ENCODE results near the gene FILIP1L. TPM values are rescaled to one million over a fixed set of nuclear protein-coding genes. Genes with fewer than 3 reads are reported as not detected.

Gene FILIP1L
- total RNA-seq, 1 donor from 2014 or later, result 4.5 TPM

GRCh38 chr3:99947356-99947755 is 166.9 kb downstream of the FILIP1L start:
- no peaks in the 10 kb centered on the region for H3K9me3 Mint-ChIP-seq
- DNase-seq (ENCODE audit: low spot score), result no peak
- peaks cover 22% of the 10 kb centered on the region for H3K4me1 Mint-ChIP-seq (ENCODE audit: low read depth)
- H3K27me3 Mint-ChIP-seq (ENCODE audit: low read depth), result no peaks in the 10 kb centered on the region
- no peak overlapping the region for H3K4me3 Mint-ChIP-seq (ENCODE audit: low read depth)
- intact Hi-C loops (cut with micrococcal nuclease), result no loop called here
- H3K27ac Mint-ChIP-seq, result no peak overlapping the region
- no peaks in the 10 kb centered on the region for H3K36me3 Mint-ChIP-seq (ENCODE audit: low read depth)

- Mint-ChIP-seq H3K4me1 (ENCODE audit: low read depth) (peaks cover 14% of the 10 kb centered on the region), H3K27ac (no peak overlapping the region), H3K4me3 (ENCODE audit: low read depth) (no peak overlapping the region), H3K9me3 (no peaks in the 10 kb centered on the region), H3K27me3 (ENCODE audit: low read depth) (no peaks in the 10 kb centered on the region), H3K36me3 (ENCODE audit: low read depth) (no peaks in the 10 kb centered on the region)
- no peak for DNase-seq (ENCODE audit: low spot score)
- intact Hi-C loops (cut with micrococcal nuclease), result no loop called here
Measured at GRCh38 chr3:99945328-99945995, 168.8 kb downstream of the FILIP1L start.

GRCh38 chr3:99943931-99944761 is 170.2 kb downstream of the FILIP1L start:
- DNase-seq (ENCODE audit: low spot score), result no peak
- intact Hi-C loops (cut with micrococcal nuclease), result no loop called here
- no peaks in the 10 kb centered on the region for H3K27me3 Mint-ChIP-seq (ENCODE audit: low read depth)
- no peak overlapping the region for H3K27ac Mint-ChIP-seq
- peaks cover 21% of the 10 kb centered on the region for H3K4me1 Mint-ChIP-seq (ENCODE audit: low read depth)
- no peak overlapping the region for H3K4me3 Mint-ChIP-seq (ENCODE audit: low read depth)
- H3K36me3 Mint-ChIP-seq (ENCODE audit: low read depth), result no peaks in the 10 kb centered on the region
- H3K9me3 Mint-ChIP-seq, result no peaks in the 10 kb centered on the region

- Mint-ChIP-seq H3K4me3 (ENCODE audit: low read depth) (no peak overlapping the region), H3K4me1 (ENCODE audit: low read depth) (peaks cover 37% of the 10 kb centered on the region), H3K9me3 (no peaks in the 10 kb centered on the region), H3K36me3 (ENCODE audit: low read depth) (no peaks in the 10 kb centered on the region), H3K27me3 (ENCODE audit: low read depth) (no peaks in the 10 kb centered on the region), H3K27ac (no peak overlapping the region)
- DNase-seq (ENCODE audit: low spot score), result no peak
- intact Hi-C loops (cut with micrococcal nuclease), result no loop called here
Measured at GRCh38 chr3:99941211-99941610, 173.1 kb downstream of the FILIP1L start.

GRCh38 chr3:99940350-99940749 is 174.0 kb downstream of the FILIP1L start:
- no peak overlapping the region for H3K27ac Mint-ChIP-seq

GRCh38 chr3:99939876-99940275 is 174.4 kb downstream of the FILIP1L start:
- no peaks in the 10 kb centered on the region for H3K27me3 Mint-ChIP-seq (ENCODE audit: low read depth)
- H3K4me3 Mint-ChIP-seq (ENCODE audit: low read depth), result no peak overlapping the region
- intact Hi-C loops (cut with micrococcal nuclease), result no loop called here
- no peaks in the 10 kb centered on the region for H3K9me3 Mint-ChIP-seq
- no peaks in the 10 kb centered on the region for H3K36me3 Mint-ChIP-seq (ENCODE audit: low read depth)
- no peak for DNase-seq (ENCODE audit: low spot score)
- H3K4me1 Mint-ChIP-seq (ENCODE audit: low read depth), result peaks cover 32% of the 10 kb centered on the region
- H3K27ac Mint-ChIP-seq, result no peak overlapping the region

More at GRCh38 chr3:99940350-99940749, 174.0 kb downstream of the FILIP1L start:
- DNase-seq (ENCODE audit: low spot score), result no peak
- no peaks in the 10 kb centered on the region for H3K9me3 Mint-ChIP-seq
- no peaks in the 10 kb centered on the region for H3K36me3 Mint-ChIP-seq (ENCODE audit: low read depth)
- H3K27me3 Mint-ChIP-seq (ENCODE audit: low read depth), result no peaks in the 10 kb centered on the region
- no peak overlapping the region for H3K4me3 Mint-ChIP-seq (ENCODE audit: low read depth)
- H3K4me1 Mint-ChIP-seq (ENCODE audit: low read depth), result peaks cover 35% of the 10 kb centered on the region
- intact Hi-C loops (cut with micrococcal nuclease), result no loop called here

- no peak overlapping the region for H3K4me3 Mint-ChIP-seq (ENCODE audit: low read depth)
- H3K9me3 Mint-ChIP-seq, result no peaks in the 10 kb centered on the region
- no peak overlapping the region for H3K27ac Mint-ChIP-seq
- H3K36me3 Mint-ChIP-seq (ENCODE audit: low read depth), result peaks cover 6% of the 10 kb centered on the region
- intact Hi-C loops (cut with micrococcal nuclease), result no loop called here
- DNase-seq (ENCODE audit: low spot score), result no peak
- H3K4me1 Mint-ChIP-seq (ENCODE audit: low read depth), result peaks cover 25% of the 10 kb centered on the region
- no peaks in the 10 kb centered on the region for H3K27me3 Mint-ChIP-seq (ENCODE audit: low read depth)
Measured at GRCh38 chr3:99938270-99938911, 175.9 kb downstream of the FILIP1L start.

- H3K36me3 Mint-ChIP-seq (ENCODE audit: low read depth), result peaks cover 6% of the 10 kb centered on the region
- DNase-seq (ENCODE audit: low spot score), result no peak
- no peaks in the 10 kb centered on the region for H3K27me3 Mint-ChIP-seq (ENCODE audit: low read depth)
- H3K4me3 Mint-ChIP-seq (ENCODE audit: low read depth), result no peak overlapping the region
- peaks cover 23% of the 10 kb centered on the region for H3K4me1 Mint-ChIP-seq (ENCODE audit: low read depth)
- no peak overlapping the region for H3K27ac Mint-ChIP-seq
- intact Hi-C loops (cut with micrococcal nuclease), result no loop called here
- H3K9me3 Mint-ChIP-seq, result no peaks in the 10 kb centered on the region
Measured at GRCh38 chr3:99934975-99935797, 179.1 kb downstream of the FILIP1L start.

- Mint-ChIP-seq H3K27me3 (ENCODE audit: low read depth) (no peaks in the 10 kb centered on the region), H3K27ac (no peak overlapping the region), H3K4me1 (ENCODE audit: low read depth) (peaks cover 16% of the 10 kb centered on the region), H3K36me3 (ENCODE audit: low read depth) (peaks cover 6% of the 10 kb centered on the region), H3K4me3 (ENCODE audit: low read depth) (no peak overlapping the region), H3K9me3 (no peaks in the 10 kb centered on the region)
- intact Hi-C loops (cut with micrococcal nuclease), result no loop called here
- no peak for DNase-seq (ENCODE audit: low spot score)
Measured at GRCh38 chr3:99933971-99934750, 180.1 kb downstream of the FILIP1L start.

- no peaks in the 10 kb centered on the region for H3K4me1 Mint-ChIP-seq (ENCODE audit: low read depth)
- H3K27ac Mint-ChIP-seq, result no peak overlapping the region
- no peaks in the 10 kb centered on the region for H3K27me3 Mint-ChIP-seq (ENCODE audit: low read depth)
- H3K4me3 Mint-ChIP-seq (ENCODE audit: low read depth), result no peak overlapping the region
- intact Hi-C loops (cut with micrococcal nuclease), result no loop called here
- DNase-seq (ENCODE audit: low spot score), result no peak
- H3K9me3 Mint-ChIP-seq, result no peaks in the 10 kb centered on the region
- peaks cover 6% of the 10 kb centered on the region for H3K36me3 Mint-ChIP-seq (ENCODE audit: low read depth)
Measured at GRCh38 chr3:99931059-99931458, 183.2 kb downstream of the FILIP1L start.

GRCh38 chr3:99929745-99930139 is 184.6 kb downstream of the FILIP1L start:
- H3K9me3 Mint-ChIP-seq, result no peaks in the 10 kb centered on the region
- no peaks in the 10 kb centered on the region for H3K27me3 Mint-ChIP-seq (ENCODE audit: low read depth)

More at GRCh38 chr3:99929745-99930139, 184.6 kb downstream of the FILIP1L start:
- H3K4me1 Mint-ChIP-seq (ENCODE audit: low read depth), result no peaks in the 10 kb centered on the region
- no peak overlapping the region for H3K4me3 Mint-ChIP-seq (ENCODE audit: low read depth)
- peaks cover 6% of the 10 kb centered on the region for H3K36me3 Mint-ChIP-seq (ENCODE audit: low read depth)
- no peak for DNase-seq (ENCODE audit: low spot score)
- intact Hi-C loops (cut with micrococcal nuclease), result no loop called here
- no peak overlapping the region for H3K27ac Mint-ChIP-seq
